C4-2B (cell line): Measurements from ENCODE around the gene COMP.

Source experiments
- CTCF ChIP-seq: fragments of 450-650 bp; conservative IDR thresholded peaks from 2 replicates; pipeline ENCODE4 v1.5.1; 2017; ENCODE audit warnings: mild to moderate bottlenecking
- ZFX ChIP-seq: fragments of 450-650 bp; IDR thresholded peaks from 2 replicates; pipeline ENCODE4 v1.6.1; 2017

GRCh38 chr19:18775586-18776287 is 15.4 kb downstream of the COMP start:
- no peak for TF ChIP-seq CTCF
- no peak for TF ChIP-seq ZFX
